HG02943 (cell line): ENCODE data around the gene RABL6.
"Not testable (repeated sequence)": the region's sequence is repeated elsewhere in the genome, so short reads cannot be mapped to it uniquely, and the experiment has no call there.

Experiments
- ATAC-seq: cut with Tn5 transposase; IDR thresholded peaks from one replicate; pipeline ENCODE4 v1.9.1; 2021; ENCODE audit warnings: mild to moderate bottlenecking, low read depth, moderate library complexity; ENCODE audit not compliant: unreplicated experiment

RABL6 gene

GRCh38 chr9:136807281-136808074, at the start of gene RABL6:
TSS of gene RABL6 (plus strand) at chr9:136807948. CDS start at chr9:136808197, 249 bp downstream.
- peak; percentile 87 for ATAC-seq

- no peak for ATAC-seq
These were observed 48.7 kb upstream of the RABL6 start for GRCh38 chr9:136759001-136759400.

GRCh38 chr9:136759436-136760325, 48.1 kb upstream of the RABL6 start:
- ATAC-seq = no peak

- ATAC-seq = no peak
These were observed 47.3 kb upstream of the RABL6 start for GRCh38 chr9:136760424-136760823.

GRCh38 chr9:136760834-136761544, 46.8 kb upstream of the RABL6 start:
- not testable (repeated sequence) for ATAC-seq

GRCh38 chr9:136761545-136761981, 46.2 kb upstream of the RABL6 start:
- no peak for ATAC-seq

- no peak for ATAC-seq
These were observed 45.5 kb upstream of the RABL6 start for GRCh38 chr9:136762221-136762691.

GRCh38 chr9:136762915-136763648, 44.7 kb upstream of the RABL6 start:
- ATAC-seq = no peak

GRCh38 chr9:136763649-136764035, 44.1 kb upstream of the RABL6 start:
- no peak for ATAC-seq

GRCh38 chr9:136764301-136764891, 43.4 kb upstream of the RABL6 start, which contains the start of gene LCN15:
TSS of gene LCN15 (minus strand) at chr9:136764518. CDS start at chr9:136764488, 30 bp downstream.
- no peak for ATAC-seq

GRCh38 chr9:136765041-136765440, 42.7 kb upstream of the RABL6 start:
- ATAC-seq = no peak

- peak; percentile 40 for ATAC-seq
These were observed 41.9 kb upstream of the RABL6 start for GRCh38 chr9:136765745-136766409.

GRCh38 chr9:136766410-136767120, 41.2 kb upstream of the RABL6 start:
- not testable (repeated sequence) for ATAC-seq

- ATAC-seq = no peak
These were observed 38.0 kb upstream of the RABL6 start for GRCh38 chr9:136769710-136770191.

- ATAC-seq = no peak
These were observed 35.8 kb upstream of the RABL6 start for GRCh38 chr9:136771907-136772415.

- no peak for ATAC-seq
These were observed 34.2 kb upstream of the RABL6 start for GRCh38 chr9:136773386-136774044.

- ATAC-seq = no peak
These were observed 33.2 kb upstream of the RABL6 start for GRCh38 chr9:136774416-136775045.
